Measurements from ENCODE around the gene CRABP2. TPM values are rescaled to one million over a fixed set of nuclear protein-coding genes. Genes with fewer than 3 reads are reported as not detected.
A peak's percentile ranks its signal among the peaks of the same experiment; 100 is the strongest.

Gene CRABP2
- total RNA-seq, 2 experiments from 2014 or later, result 0.78 to 0.90 TPM

DNA sequence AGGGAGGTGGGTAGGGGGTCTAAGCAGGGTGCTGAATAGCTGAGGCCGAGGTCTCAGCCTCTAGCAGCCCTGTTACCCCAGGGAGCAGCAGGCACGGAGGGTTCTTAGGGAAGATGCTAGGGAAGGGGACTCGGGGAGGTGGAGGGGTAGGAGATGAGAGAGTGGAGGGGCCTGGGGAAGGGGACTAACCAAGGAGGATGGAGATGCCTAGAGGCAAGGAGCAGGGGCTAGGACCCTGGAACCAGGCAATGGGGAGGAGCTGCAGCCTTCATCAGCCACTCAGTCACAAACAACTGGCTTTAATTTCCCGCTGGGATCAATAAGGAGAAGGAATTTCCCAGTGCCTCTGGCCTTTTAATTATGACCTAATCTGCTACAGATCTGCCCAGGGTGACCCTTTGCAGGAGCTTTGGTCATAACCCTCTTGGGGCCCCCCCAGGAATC lies 2.9 kb upstream of the CRABP2 start:
- ATAC-seq, result no peak
- no peak overlapping the region for H3K4me3 Mint-ChIP-seq
- TF ChIP-seq, protein P1, sequence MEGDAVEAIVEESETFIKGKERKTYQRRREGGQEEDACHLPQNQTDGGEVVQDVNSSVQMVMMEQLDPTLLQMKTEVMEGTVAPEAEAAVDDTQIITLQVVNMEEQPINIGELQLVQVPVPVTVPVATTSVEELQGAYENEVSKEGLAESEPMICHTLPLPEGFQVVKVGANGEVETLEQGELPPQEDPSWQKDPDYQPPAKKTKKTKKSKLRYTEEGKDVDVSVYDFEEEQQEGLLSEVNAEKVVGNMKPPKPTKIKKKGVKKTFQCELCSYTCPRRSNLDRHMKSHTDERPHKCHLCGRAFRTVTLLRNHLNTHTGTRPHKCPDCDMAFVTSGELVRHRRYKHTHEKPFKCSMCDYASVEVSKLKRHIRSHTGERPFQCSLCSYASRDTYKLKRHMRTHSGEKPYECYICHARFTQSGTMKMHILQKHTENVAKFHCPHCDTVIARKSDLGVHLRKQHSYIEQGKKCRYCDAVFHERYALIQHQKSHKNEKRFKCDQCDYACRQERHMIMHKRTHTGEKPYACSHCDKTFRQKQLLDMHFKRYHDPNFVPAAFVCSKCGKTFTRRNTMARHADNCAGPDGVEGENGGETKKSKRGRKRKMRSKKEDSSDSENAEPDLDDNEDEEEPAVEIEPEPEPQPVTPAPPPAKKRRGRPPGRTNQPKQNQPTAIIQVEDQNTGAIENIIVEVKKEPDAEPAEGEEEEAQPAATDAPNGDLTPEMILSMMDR (IDR thresholded peaks at IDR 0.05), result no peak
- H3K27ac Mint-ChIP-seq, result no peak overlapping the region
- ChIA-PET CTCF (interaction anchor here (0.9 to 13.0 kb wide), 10 partner anchors 16 to 184 kb away, joined by 3 to 271 read pairs (median 9); partner anchors contain the start of genes INSRR, ISG20L2 and METTL25B), POLR2A (interaction anchor here (0.9 to 1.1 kb wide), 2 partner anchors 8 to 13 kb away, joined by 3 to 4 read pairs; no protein-coding TSS in a partner anchor)
- no peaks in the 10 kb centered on the region for H3K36me3 Mint-ChIP-seq (ENCODE audit: low read depth)
- no peaks in the 10 kb centered on the region for H3K9me3 Mint-ChIP-seq
- peaks cover 34% of the 10 kb centered on the region for H3K4me1 Mint-ChIP-seq (ENCODE audit: low read depth)
- intact Hi-C loops (cut with micrococcal nuclease), result no loop called here
- peaks cover 17% of the 10 kb centered on the region for H3K27me3 Mint-ChIP-seq
- DNase-seq, result no peak

DNA sequence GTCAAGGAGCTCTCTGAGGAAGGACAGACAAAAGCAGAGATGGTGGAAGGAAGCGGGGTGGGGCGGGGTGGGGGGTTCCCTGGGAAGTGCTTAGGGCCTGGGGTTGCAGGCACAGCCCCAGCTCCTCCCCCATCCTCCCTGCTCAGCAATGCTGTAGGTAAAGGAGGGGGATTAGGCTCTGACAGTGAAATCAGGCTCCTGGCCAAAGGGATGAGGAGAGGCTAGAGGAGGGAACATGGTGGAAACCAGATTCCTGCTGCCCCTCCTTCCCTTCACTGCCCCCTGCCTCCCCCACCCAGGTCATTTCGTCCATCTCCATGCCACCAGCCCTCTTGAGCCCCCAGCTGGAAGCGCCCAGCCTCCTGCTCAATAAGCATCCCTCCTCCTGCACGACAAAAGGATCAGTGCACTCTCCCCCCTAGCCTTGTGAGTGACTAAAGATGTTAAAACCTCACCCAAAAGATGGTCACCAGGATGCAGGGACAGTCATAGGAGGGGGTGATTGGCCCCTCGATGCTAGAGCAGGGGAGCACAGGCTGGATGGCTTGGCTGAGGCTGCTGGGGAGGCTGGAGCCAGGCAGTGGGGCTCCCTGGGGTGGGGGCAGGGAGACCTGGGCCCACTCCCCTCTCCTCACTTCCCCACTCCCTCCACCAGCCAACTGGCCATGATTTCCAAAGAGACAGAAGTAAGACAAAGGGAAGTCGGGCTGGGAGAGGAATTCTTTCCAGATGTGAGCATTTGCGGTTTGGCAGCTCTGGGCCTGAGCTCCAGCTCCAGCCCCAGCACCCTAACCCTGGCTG lies 2.2 kb upstream of the CRABP2 start:
- Mint-ChIP-seq H3K27me3 (peaks cover 19% of the 10 kb centered on the region), H3K4me3 (no peak overlapping the region), H3K4me1 (ENCODE audit: low read depth) (peaks cover 34% of the 10 kb centered on the region), H3K27ac (no peak overlapping the region), H3K9me3 (no peaks in the 10 kb centered on the region), H3K36me3 (ENCODE audit: low read depth) (no peaks in the 10 kb centered on the region)
- ChIA-PET CTCF (interaction anchor here (0.8 to 13.0 kb wide), 19 partner anchors 8 to 182 kb away, joined by 3 to 271 read pairs (median 10); partner anchors contain the start of genes INSRR, ISG20L2 and METTL25B), POLR2A (interaction anchor here (0.6 to 1.1 kb wide), 5 partner anchors 8 to 107 kb away, joined by 3 to 4 read pairs (median 3); no protein-coding TSS in a partner anchor)
- intact Hi-C loops (cut with micrococcal nuclease), result no loop called here
- TF ChIP-seq, protein P1 (IDR thresholded peaks at IDR 0.05), result no peak
- ATAC-seq (peak; percentile 80), DNase-seq (peak; percentile 44)

DNA sequence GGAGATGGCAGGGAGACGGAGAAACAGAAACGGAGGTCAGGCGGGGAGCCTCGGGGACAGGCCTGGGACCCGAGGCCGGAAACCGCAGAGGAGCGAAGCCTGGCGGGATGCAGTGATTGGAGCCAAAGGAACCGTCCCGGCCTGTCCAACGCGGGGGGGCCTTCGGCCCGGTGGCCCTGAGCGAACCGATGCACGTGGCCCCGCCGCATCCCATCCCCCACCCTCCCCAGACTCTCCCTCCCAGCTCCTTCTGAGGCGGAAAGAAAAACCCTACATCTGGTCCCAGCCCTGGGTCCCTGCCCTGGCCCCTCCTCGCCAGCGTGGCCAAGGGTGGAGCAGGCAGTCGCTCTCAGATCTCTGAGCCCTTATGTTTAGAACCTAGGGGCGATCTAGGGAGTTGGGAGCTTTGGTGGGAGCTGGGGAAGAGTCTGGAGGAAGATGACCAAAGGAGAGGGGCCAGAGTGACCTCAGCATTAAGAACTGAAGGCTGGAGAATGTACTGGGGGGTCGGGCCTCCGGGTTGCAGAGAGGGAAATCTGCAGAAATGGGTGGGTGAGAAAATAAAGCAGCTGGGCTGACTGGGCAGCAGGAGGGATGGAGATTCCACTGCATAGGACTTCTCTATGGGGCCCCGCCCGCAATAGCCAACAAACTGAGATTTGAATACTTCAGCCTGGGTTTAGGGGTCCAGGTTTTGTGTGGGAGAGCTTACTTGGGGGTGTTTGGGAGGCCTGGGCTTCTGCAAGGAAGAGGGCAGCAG lies 1.5 kb upstream of the CRABP2 start:
- peaks cover 19% of the 10 kb centered on the region for H3K27me3 Mint-ChIP-seq
- H3K4me1 Mint-ChIP-seq (ENCODE audit: low read depth), result peaks cover 34% of the 10 kb centered on the region
- intact Hi-C loops (cut with micrococcal nuclease), result no loop called here
- ATAC-seq (peak; percentile 2), DNase-seq (no peak)
- ChIA-PET CTCF (interaction anchor here (0.7 to 13.0 kb wide), 32 partner anchors 8 to 205 kb away, joined by 3 to 271 read pairs (median 6); partner anchors contain the start of genes INSRR, ISG20L2 and METTL25B), POLR2A (interaction anchor here (0.6 to 2.5 kb wide), 10 partner anchors 10 to 115 kb away, joined by 3 to 12 read pairs (median 3); partner anchors contain the start of genes MRPL24 and NAXE)
- no peaks in the 10 kb centered on the region for H3K36me3 Mint-ChIP-seq (ENCODE audit: low read depth)
- TF ChIP-seq, protein P1 (IDR thresholded peaks at IDR 0.05), result no peak
- peak overlapping the region; percentile 30 for H3K27ac Mint-ChIP-seq
- peak overlapping the region; percentile 75 for H3K4me3 Mint-ChIP-seq
- no peaks in the 10 kb centered on the region for H3K9me3 Mint-ChIP-seq

DNA sequence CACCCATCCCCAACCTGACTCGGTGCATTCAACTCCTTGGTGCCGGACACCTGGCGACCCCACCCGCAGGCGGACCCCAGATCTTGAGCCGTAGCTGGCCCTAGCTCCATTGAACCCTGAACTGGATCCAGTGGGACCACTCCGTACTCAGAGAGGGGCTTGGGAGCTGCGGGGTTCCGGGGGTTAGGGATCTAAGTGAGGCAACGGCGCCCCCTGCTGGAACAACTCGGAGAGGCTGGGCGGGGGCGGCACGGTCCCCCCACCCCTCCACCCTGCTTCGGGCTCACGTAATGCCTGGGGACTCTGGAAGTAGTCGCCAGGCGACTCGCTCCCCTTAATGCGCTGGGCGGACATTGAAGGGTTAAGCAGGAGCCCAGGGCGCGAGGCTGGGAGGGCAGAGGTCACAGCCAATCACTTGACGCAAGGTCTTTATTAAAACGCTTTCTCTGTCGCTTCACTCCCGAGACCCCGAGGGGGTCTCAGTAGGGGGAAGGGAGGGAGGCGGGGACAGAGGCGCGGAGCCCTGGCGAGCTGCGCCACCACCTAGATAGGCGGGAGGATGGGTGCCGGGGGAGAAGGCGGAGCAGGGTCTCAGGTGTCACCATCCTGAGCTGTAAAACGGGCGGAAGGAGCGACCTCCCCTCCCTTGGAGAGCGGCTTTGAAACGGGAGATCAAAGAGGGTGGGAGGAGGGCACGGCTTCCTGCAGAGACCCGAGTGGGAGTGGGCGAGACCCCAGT lies 704 bp upstream of the CRABP2 start:
- intact Hi-C loops (cut with micrococcal nuclease), result no loop called here
- peak; percentile 87 for DNase-seq
- Mint-ChIP-seq H3K9me3 (no peaks in the 10 kb centered on the region), H3K27ac (peak overlapping the region; percentile 75), H3K4me3 (peak overlapping the region; percentile 75), H3K36me3 (ENCODE audit: low read depth) (no peaks in the 10 kb centered on the region), H3K27me3 (peaks cover 19% of the 10 kb centered on the region), H3K4me1 (ENCODE audit: low read depth) (peaks cover 34% of the 10 kb centered on the region)
- POLR2A ChIA-PET, result interaction anchor here (0.5 to 2.5 kb wide), 13 partner anchors 13 to 214 kb away, joined by 3 to 12 read pairs (median 3); partner anchors contain the start of genes MRPL24 and NAXE
- TF ChIP-seq, protein P1 (IDR thresholded peaks at IDR 0.05), result peak; percentile 99
- ATAC-seq, result peak; percentile 67
- CTCF ChIA-PET, result interaction anchor here (0.7 to 13.0 kb wide), 29 partner anchors 8 to 206 kb away, joined by 3 to 271 read pairs (median 9); partner anchors contain the start of genes INSRR, ISG20L2, METTL25B and PRCC
